Thyroid gland (tissue), 4 donors: ENCODE results near the gene MCF2L. TPM values are rescaled to one million over a fixed set of nuclear protein-coding genes. Genes with fewer than 3 reads are reported as not detected.
A peak's percentile ranks its signal among the peaks of the same experiment; 100 is the strongest.

Experiments used
- DNase-seq, 2 donors: peaks; one replicate each; pipeline ENCODE4 v3.0.0-alpha.2; 2019
- H3K27ac ChIP-seq, 3 donors: fragments of 200-600 bp; sonication (generic); 1 replicate in 2 of 3; 2 replicates in 1 of 3; pipeline ENCODE4 v1.5.1; 2016 to 2019; ENCODE audit warnings: mild to moderate bottlenecking in 1 of 3, moderate library complexity in 1 of 3
- H3K27me3 ChIP-seq: fragments of 200-600 bp; sonication (generic); one replicate; pipeline ENCODE4 v1.5.1; 2019
- H3K36me3 ChIP-seq, 2 donors: fragments of 200-600 bp; sonication (generic); one replicate each; pipeline ENCODE4 v1.5.1; 2016 to 2019
- H3K4me1 ChIP-seq, 2 donors: fragments of 200-600 bp; sonication (generic); one replicate each; pipeline ENCODE4 v1.5.1; 2017 to 2019
- H3K4me3 ChIP-seq, 3 donors: fragments of 200-600 bp; sonication (generic); replicated peaks in 1 of 3; 1 replicate in 2 of 3; 2 replicates in 1 of 3; pipeline ENCODE4 v1.5.1; 2016; ENCODE audit warnings: mild to moderate bottlenecking in 1 of 3
- H3K9me3 ChIP-seq: fragments of 200-600 bp; sonication (generic); one replicate; pipeline ENCODE4 v1.5.1; 2017
- CTCF ChIP-seq, 6 experiments: fragments of 200-600 bp in 3 of 6; fragments of 450-650 bp in 3 of 6; sonication (generic) in 3 of 6; IDR thresholded peaks; one replicate each; pipeline ENCODE4 v1.5.1; 2016 to 2019; ENCODE audit warnings: antibody characterized with exemption in 6 of 6, mild to moderate bottlenecking in 2 of 6, inconsistent platforms in 1 of 6, moderate library complexity in 1 of 6
- POLR2A ChIP-seq, 2 donors: fragments of 450-650 bp; IDR thresholded peaks; one replicate each; pipeline ENCODE4 v1.6.1; 2017; ENCODE audit warnings: antibody characterized with exemption in 2 of 2, mild to moderate bottlenecking in 2 of 2, moderate library complexity in 1 of 2
- WGBS, 2 donors: methylation state at CpG; one replicate each; pipeline ENCODE4 v1.1.5; 2017; 5-methylcytosine and 5-hydroxymethylcytosine counted together
- intact Hi-C: fragments of 100-400 bp; cut with DNase I; formaldehyde crosslinking; loops from one replicate; pipeline ENCODE4 v1.15.1; 2023
- total RNA-seq, 4 donors: library from RNA; depleted of rRNA; stranded (reverse); fragments of >200 nt; gene quantifications; one replicate each; pipeline ENCODE4 v1.2.3, GENCODE V29; 2016

The MCF2L gene
- total RNA-seq, 4 donors from 2014 or later: 35.6 to 83.4 (median 43.6) TPM

- peak overlapping the region in 2 of 3 donors; percentile 64 to 65 for H3K27ac ChIP-seq
- no peaks in the 10 kb centered on the region for H3K4me1 ChIP-seq
- H3K9me3 ChIP-seq: no peaks in the 10 kb centered on the region
- DNase-seq: no peak
- no peak for TF ChIP-seq POLR2A (IDR thresholded peaks at IDR 0.05)
- no peak for TF ChIP-seq CTCF (IDR thresholded peaks at IDR 0.05)
- no peak overlapping the region for H3K4me3 ChIP-seq
- no peaks in the 10 kb centered on the region for H3K36me3 ChIP-seq
- intact Hi-C loops: loop anchor here (10.0 kb wide), 1 partner anchor 65 kb away; no protein-coding TSS in a partner anchor
- WGBS, 2 donors: 70 to 86% methylated on average over 8 to 17 of the region's 17 CpGs
- H3K27me3 ChIP-seq: no peaks in the 10 kb centered on the region
Measured at GRCh38 chr13:113009743-113010509, 40.9 kb downstream of the MCF2L start.

- no peaks in the 10 kb centered on the region for H3K36me3 ChIP-seq
- no peak for TF ChIP-seq POLR2A (IDR thresholded peaks at IDR 0.05)
- no peak for TF ChIP-seq CTCF (IDR thresholded peaks at IDR 0.05)
- no peak overlapping the region for H3K4me3 ChIP-seq
- DNase-seq: no peak
- no peaks in the 10 kb centered on the region for H3K9me3 ChIP-seq
- 80 to 83% methylated on average over 2 to 12 of the region's 12 CpGs for WGBS, 2 donors
- peak overlapping the region in 1 of 3 donors; percentile 32 for H3K27ac ChIP-seq
- no peaks in the 10 kb centered on the region for H3K27me3 ChIP-seq
- no peaks in the 10 kb centered on the region for H3K4me1 ChIP-seq
- intact Hi-C loops: no loop called here
Measured at GRCh38 chr13:113010510-113010865, 41.5 kb downstream of the MCF2L start.

DNA sequence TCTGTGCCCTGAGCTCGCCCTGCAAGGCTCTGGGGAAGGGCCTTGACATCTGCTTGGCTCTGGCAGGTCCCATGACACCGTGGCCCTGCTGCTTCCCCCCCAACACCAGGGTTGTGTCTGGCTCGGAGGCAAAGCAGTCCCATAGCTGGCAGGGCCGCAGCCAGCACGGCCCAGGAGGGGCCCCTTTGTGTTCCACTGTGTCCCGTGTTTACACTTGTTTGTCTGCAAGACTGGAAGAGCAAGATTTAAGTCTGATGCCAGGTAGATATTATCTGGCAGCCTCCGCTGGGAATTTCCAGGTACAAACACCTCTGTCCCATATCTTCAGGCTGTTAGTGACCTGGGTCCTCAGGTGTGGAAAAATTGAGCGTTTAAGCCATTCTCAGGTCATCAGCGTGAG is 44.3 kb downstream of the MCF2L start:
- no peak overlapping the region for H3K27ac ChIP-seq
- no peaks in the 10 kb centered on the region for H3K9me3 ChIP-seq
- no peaks in the 10 kb centered on the region for H3K4me1 ChIP-seq
- intact Hi-C loops: no loop called here
- 68 to 69% methylated on average over 8 to 9 of the region's 9 CpGs for WGBS, 2 donors
- H3K27me3 ChIP-seq: no peaks in the 10 kb centered on the region
- no peak for DNase-seq
- TF ChIP-seq CTCF (IDR thresholded peaks at IDR 0.05) (no peak), POLR2A (IDR thresholded peaks at IDR 0.05) (no peak)
- H3K4me3 ChIP-seq: no peak overlapping the region
- H3K36me3 ChIP-seq: peaks cover 0 to 4% of the 10 kb centered on the region in 2 donors

- Histone ChIP-seq H3K27ac (no peak overlapping the region), H3K4me3 (no peak overlapping the region), H3K36me3 (peaks cover 0 to 4% of the 10 kb centered on the region in 2 donors), H3K9me3 (no peaks in the 10 kb centered on the region), H3K4me1 (no peaks in the 10 kb centered on the region), H3K27me3 (no peaks in the 10 kb centered on the region)
- DNase-seq: no peak
- intact Hi-C loops: no loop called here
- WGBS, 2 donors: 85 to 94% methylated on average over 12 to 23 of the region's 25 CpGs
- no peak for TF ChIP-seq CTCF (IDR thresholded peaks at IDR 0.05)
- no peak for TF ChIP-seq POLR2A (IDR thresholded peaks at IDR 0.05)
Measured at GRCh38 chr13:113013878-113014751, 45.1 kb downstream of the MCF2L start.
